ENCODE measurements around the gene PRF1.

PRF1 gene

GRCh38 chr10:70596860-70597809 lies 5.4 kb downstream of the PRF1 start:
- no peak for DNase-seq (ENCODE audit: low read depth)
- no peak overlapping the region for H3K4me3 ChIP-seq (ENCODE audit: low read depth, low read length)

- H3K4me3 ChIP-seq (ENCODE audit: low read depth, low read length) = no peak overlapping the region
- no peak for DNase-seq (ENCODE audit: low read depth)
These were observed 6.3 kb downstream of the PRF1 start for GRCh38 chr10:70596110-70596798.

- DNase-seq (ENCODE audit: low read depth) = no peak
- no peak overlapping the region for H3K4me3 ChIP-seq (ENCODE audit: low read depth, low read length)
These were observed 7.0 kb downstream of the PRF1 start for GRCh38 chr10:70595566-70596016.

- no peak overlapping the region for H3K4me3 ChIP-seq (ENCODE audit: low read depth, low read length)
These were observed 8.4 kb downstream of the PRF1 start for GRCh38 chr10:70594161-70594560.

GRCh38 chr10:70593513-70593890 lies 9.0 kb downstream of the PRF1 start:
- no peak overlapping the region for H3K4me3 ChIP-seq (ENCODE audit: low read depth, low read length)
- DNase-seq (ENCODE audit: low read depth) = no peak

More at GRCh38 chr10:70594161-70594560, 8.4 kb downstream of the PRF1 start:
- no peak for DNase-seq (ENCODE audit: low read depth)

GRCh38 chr10:70592746-70593512 lies 9.6 kb downstream of the PRF1 start:
- DNase-seq (ENCODE audit: low read depth) = no peak

GRCh38 chr10:70592186-70592735 lies 10.3 kb downstream of the PRF1 start:
- no peak for DNase-seq (ENCODE audit: low read depth)
- H3K4me3 ChIP-seq (ENCODE audit: low read depth, low read length) = no peak overlapping the region

More at GRCh38 chr10:70592746-70593512, 9.6 kb downstream of the PRF1 start:
- no peak overlapping the region for H3K4me3 ChIP-seq (ENCODE audit: low read depth, low read length)

- H3K4me3 ChIP-seq (ENCODE audit: low read depth, low read length) = no peak overlapping the region
- DNase-seq (ENCODE audit: low read depth) = no peak
These were observed 11.7 kb downstream of the PRF1 start for GRCh38 chr10:70590655-70591416.

- no peak overlapping the region for H3K4me3 ChIP-seq (ENCODE audit: low read depth, low read length)
- peak; percentile 66 for DNase-seq (ENCODE audit: low read depth)
These were observed 12.5 kb downstream of the PRF1 start for GRCh38 chr10:70589762-70590654.

GRCh38 chr10:70588859-70589570 lies 13.5 kb downstream of the PRF1 start:
- H3K4me3 ChIP-seq (ENCODE audit: low read depth, low read length) = no peak overlapping the region
- DNase-seq (ENCODE audit: low read depth) = no peak

GRCh38 chr10:70588255-70588654 lies 14.3 kb downstream of the PRF1 start:
- no peak for DNase-seq (ENCODE audit: low read depth)
- no peak overlapping the region for H3K4me3 ChIP-seq (ENCODE audit: low read depth, low read length)

- DNase-seq (ENCODE audit: low read depth) = no peak
- H3K4me3 ChIP-seq (ENCODE audit: low read depth, low read length) = no peak overlapping the region
These were observed 15.4 kb downstream of the PRF1 start for GRCh38 chr10:70587045-70587658.

- H3K4me3 ChIP-seq (ENCODE audit: low read depth, low read length) = no peak overlapping the region
- DNase-seq (ENCODE audit: low read depth) = no peak
These were observed 16.1 kb downstream of the PRF1 start for GRCh38 chr10:70586348-70586930.

GRCh38 chr10:70585578-70586169 lies 16.9 kb downstream of the PRF1 start:
- no peak for DNase-seq (ENCODE audit: low read depth)

GRCh38 chr10:70584909-70585544 lies 17.5 kb downstream of the PRF1 start:
- no peak for DNase-seq (ENCODE audit: low read depth)
- no peak overlapping the region for H3K4me3 ChIP-seq (ENCODE audit: low read depth, low read length)

More at GRCh38 chr10:70585578-70586169, 16.9 kb downstream of the PRF1 start:
- H3K4me3 ChIP-seq (ENCODE audit: low read depth, low read length) = no peak overlapping the region

GRCh38 chr10:70584366-70584765 lies 18.2 kb downstream of the PRF1 start:
- no peak for DNase-seq (ENCODE audit: low read depth)
- no peak overlapping the region for H3K4me3 ChIP-seq (ENCODE audit: low read depth, low read length)

Data from skeletal muscle cell (primary cell).